Measurements from ENCODE around the gene MAP3K20. TPM values are rescaled to one million over a fixed set of nuclear protein-coding genes. Genes with fewer than 3 reads are reported as not detected.
"Not testable (repeated sequence)": the region's sequence is repeated elsewhere in the genome, so short reads cannot be mapped to it uniquely, and the experiment has no call there.

Gene MAP3K20
- polyA plus RNA-seq, 3 donors, result 6.5 to 39.3 (median 26.4) TPM

DNA sequence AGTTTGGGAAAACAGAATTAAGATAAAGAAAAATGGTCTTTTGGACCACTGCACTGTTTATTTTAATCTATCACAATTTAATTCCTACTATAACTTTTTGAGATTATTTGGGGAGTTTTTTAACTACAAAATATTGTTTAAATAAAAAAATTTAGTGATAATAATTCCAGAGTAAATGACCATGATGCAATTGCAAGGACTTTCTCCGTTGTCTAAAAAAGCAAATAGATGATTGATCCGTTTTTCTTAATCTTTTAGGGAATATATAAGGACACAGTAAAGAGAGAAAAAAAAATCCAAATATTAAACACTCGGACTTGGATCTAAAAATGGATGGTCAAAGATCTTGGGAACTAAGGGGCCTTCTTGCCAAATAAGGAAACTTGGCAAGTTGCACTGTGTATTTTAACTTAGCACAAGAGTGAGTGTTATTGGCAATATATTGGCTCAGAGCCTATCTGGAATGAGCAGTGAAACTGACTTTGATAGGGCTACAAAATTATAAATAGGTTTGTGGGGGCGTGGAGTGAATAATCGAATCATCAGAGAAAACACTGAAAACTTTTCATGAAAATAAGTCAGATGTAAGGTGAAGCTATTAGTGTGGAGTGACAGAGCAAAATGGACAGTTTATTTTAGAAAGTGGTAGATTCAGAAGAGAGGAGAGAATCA lies 2.0 kb downstream of the MAP3K20 start:
- no peak overlapping the region for H3K27ac ChIP-seq (ENCODE audit: low read depth, low read length)
- 23 to 67% (median 55%) methylated on average over 5 of the region's 5 CpGs for WGBS, 3 donors

DNA sequence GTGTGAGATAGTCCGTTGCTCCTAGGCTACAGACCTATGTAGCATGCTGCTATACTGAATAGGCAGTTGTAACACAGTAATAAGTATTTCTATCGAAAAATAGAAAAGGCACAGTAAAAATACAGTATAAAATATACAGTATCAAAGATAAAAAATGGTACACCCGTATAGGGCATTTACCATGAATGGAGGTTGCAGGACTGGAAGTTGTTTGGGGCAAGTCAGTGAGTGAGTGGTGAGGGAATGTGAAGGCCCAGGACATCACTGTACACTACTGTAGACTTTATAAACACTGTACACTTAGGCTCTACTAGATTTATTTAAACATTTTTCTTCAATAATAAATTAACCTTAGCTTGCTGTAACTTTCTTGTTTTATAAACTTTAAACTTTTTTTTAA lies 3.5 kb downstream of the MAP3K20 start:
- H3K27ac ChIP-seq (ENCODE audit: low read depth, low read length), result no peak overlapping the region
- 89 to 92% (median 91%) methylated on average over 3 of the region's 3 CpGs for WGBS, 3 donors

DNA sequence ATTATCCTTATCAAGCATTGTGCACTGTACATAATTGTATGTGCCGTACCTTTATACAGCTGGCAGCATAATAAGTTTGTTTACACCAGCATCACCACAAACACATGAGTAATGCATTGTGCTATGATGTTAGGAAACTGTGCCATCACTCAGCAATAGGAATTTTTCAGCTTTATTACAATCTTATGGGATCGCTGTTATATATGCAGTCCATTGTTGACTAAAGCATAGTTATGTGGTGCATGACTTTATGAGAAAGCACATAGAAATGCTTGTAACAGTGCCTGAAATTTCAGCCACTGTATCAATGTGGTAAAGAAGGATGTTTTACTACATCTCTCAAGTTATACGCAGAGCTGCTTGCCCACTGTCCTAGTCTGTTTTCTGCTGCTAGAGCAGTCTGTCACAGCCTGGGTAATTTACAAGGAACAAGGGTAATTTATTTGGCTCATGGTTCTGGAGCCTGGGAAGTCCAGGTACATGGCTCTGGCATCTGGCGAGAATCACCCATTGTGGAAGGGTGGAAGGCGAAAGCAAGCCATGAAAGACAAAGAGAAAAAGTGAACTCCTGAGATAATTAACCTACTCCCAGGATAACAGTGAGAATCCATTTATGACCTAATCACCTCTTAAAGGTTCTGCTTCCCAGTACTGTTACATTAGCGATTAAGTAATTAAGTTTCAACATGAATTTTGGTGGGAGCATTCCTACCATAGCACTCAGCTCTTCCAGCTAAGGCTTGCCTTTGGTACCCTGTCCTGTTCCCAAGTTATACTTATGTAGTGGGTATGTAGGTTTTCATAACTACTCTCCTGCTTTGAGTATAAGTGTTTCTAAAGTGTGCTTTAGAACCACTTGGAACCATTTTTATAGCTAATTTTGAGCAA lies 4.6 kb downstream of the MAP3K20 start:
- 96 to 99% (median 96%) methylated on average over 6 of the region's 6 CpGs for WGBS, 3 donors
- no peak overlapping the region for H3K27ac ChIP-seq (ENCODE audit: low read depth, low read length)

DNA sequence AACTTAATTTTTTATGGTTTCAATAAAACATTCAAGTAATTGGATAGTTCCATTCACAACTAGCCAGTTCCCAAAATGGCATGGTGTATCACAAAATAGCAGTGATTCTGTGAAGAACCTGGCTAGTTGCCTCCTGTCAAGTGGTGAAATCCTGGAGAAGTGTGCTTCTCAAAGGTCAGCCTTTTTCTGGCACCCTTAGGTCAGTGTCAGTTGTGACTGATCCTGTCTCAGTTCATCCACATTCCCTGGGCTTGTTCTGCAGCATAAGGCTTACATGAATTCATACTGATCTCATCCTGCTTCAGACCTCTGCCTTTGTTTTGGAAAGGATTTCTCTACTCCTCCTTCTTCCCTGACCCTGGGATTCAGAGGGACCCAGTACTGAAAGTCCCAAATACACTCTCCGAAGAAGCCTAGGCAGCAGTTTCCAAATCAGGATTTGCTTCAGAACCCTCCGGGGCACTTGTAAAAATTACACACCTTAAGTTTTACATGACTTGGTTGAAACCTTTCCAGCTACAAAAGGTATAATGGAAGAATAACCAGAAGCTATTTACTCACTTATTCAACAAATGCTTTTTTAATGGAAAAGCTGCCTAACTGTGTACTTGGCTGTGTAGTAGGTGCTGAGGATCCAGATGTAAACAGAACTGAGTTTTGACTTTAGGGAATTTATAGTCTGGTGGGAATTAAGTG lies 11.0 kb downstream of the MAP3K20 start:
- WGBS, 3 donors, result 60 to 79% (median 69%) methylated on average over 2 of the region's 2 CpGs
- no peak overlapping the region for H3K27ac ChIP-seq (ENCODE audit: low read depth, low read length)

DNA sequence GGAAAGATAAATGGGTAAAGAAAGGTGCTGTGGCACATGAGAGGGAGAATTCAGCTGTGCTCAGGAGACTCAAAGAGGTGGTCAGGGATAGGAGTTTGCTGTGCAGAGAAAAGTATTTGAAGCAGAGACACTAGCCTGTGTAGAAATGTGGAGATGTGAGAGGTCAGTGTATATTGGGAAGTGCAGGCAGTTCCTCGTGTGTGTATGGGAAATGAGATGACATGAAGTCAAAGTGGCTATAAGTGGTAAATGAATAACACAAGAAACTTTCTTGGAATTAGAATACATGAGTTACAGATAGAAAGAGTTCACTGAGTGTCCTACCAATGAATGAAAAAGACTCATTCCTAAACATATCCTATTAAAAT lies 11.6 kb downstream of the MAP3K20 start:
- no peak overlapping the region for H3K27ac ChIP-seq (ENCODE audit: low read depth, low read length)
- 33 to 70% (median 39%) methylated on average over 1 of the region's 1 CpG for WGBS, 3 donors

DNA sequence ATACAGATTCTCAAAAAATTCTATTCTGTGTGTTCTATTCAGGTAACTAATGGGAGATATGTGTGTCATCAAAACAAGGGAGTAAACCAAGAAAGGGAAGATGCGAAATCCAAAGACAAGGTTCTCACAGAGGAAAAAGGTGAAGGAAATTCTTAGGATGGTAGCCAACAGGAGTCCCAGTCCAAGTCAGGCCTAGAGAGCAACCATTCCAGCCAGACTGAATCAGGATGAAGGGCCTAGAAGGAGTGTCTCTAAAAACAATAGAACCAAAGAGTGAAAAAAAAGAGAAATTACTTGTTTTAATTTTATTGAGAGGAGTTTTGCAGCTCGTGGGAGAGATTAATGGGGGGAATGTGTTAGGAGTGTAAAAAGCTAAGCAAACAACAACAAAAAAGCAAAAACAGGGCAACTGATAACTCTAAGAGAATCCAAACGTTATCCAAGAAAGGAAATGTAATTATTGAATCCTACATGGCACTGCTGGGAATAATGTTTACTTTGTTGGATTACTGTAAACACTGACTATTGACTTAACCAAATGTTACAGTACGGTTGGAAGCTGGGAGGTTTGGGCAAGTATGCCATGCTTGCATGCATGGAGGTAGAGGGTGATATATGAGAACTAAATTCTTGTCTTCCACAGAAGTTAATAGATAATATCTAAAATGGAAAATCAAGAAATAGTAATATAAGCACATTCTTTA lies 12.3 kb downstream of the MAP3K20 start:
- 59 to 93% (median 90%) methylated on average over 4 of the region's 4 CpGs for WGBS, 3 donors
- no peak overlapping the region for H3K27ac ChIP-seq (ENCODE audit: low read depth, low read length)

DNA sequence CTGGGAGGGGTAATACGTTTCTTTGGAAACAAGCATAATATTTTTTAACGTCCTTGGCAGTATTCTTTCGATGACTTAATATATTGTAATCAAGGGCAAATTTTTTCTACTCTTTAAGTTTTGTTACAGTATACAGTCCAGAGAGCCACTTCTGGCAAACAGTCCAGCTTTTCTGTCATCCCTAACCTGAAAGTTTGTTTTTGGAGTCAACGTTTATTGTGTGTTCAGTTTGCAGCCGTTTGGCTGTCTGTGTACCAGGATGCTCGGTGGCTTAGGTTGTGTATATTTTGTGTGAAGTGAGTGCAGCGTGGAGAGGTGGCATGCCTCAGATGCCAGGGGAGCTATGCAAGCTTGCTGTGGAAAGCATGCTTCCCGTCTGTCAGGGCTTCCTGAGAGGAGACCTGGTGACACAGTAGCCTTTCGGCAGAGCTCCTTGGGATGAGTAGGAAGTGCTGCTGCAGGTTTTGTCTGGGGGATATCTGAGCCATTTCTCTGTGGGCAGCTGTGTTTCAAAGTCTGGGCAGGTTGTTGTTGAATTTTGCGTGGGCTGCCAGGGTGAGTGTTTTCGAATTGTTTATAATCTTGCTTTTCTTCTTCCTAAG lies 14.7 kb downstream of the MAP3K20 start:
- no peak overlapping the region for H3K27ac ChIP-seq (ENCODE audit: low read depth, low read length)

DNA sequence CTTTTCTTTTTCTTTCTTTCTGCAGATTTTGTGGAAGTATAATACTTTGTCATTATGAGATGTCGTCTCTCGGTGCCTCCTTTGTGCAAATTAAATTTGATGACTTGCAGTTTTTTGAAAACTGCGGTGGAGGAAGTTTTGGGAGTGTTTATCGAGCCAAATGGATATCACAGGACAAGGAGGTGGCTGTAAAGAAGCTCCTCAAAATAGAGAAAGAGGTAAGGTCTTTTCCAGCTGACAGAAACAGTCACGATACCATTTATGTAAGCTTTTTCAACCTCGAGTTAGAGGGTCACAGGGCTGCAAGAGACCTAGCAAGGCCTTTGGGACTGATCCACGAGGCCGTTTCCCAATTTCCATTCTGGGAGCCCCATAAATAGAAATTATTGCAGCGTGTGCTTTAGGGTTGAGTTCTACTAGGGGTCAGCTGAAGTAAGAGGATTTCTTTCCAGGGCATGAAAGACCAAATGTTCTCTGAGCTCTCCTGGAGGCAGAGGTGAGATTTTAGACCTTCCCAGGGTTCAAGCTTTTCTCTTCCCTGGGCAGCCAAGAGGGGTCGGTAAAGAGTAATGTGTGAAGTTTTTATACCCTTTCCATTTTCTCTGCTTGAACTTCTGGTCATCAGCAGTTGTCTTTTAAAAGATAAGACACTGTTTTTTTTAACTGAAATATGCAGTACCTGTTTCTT lies 15.5 kb downstream of the MAP3K20 start:
- no peak overlapping the region for H3K27ac ChIP-seq (ENCODE audit: low read depth, low read length)
- 53 to 83% (median 58%) methylated on average over 10 of the region's 10 CpGs for WGBS, 3 donors

More for the DNA sequence above, 14.7 kb downstream of the MAP3K20 start:
- WGBS, 3 donors, result 45 to 56% (median 55%) methylated on average over 11 of the region's 11 CpGs

DNA sequence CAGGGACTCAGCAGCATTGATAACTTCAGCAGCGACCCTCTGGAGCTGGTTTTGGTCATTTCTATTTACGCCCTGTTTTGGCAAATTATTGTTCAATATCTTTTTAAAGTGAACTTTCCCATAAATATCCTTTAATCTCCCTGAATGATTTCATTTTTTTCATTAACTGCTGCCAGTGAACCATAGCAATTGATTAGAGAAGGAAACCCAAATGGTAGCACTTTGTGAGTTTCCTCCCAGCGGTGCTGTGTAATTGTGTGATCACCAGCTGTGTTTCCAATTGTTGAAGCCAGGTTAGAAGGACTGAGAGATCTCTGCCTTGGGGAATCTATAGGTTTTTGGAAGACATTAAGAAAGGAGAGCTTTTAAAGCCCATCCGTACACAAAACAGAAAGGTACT lies 16.3 kb downstream of the MAP3K20 start:
- WGBS, 3 donors, result 93 to 97% (median 94%) methylated on average over 4 of the region's 4 CpGs

DNA sequence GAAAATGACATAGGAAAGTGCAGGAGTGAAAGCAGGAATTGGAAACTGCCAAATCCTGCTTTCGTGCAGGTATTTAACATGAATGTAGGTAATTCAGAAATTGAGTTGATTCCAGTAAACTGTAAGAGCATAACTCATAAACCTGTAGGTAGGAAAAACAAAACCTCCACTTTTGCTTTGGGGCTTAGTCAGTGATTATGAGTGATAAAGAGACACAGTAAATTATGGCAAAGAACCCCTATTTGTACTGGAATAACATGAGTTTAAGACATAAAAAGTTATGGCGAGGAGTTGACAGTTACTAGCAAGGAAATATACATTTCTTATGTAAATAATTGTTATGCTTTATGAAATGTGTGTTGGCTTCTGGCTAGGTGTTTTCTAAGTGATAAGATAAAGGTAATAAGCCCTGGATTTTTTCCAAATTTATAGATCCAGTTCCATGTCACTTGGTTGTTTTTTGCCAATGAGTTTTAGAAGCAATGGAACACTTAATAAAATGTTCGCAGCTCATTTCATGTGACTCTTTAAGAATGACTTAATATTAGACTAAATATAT lies 17.3 kb downstream of the MAP3K20 start:
- H3K27ac ChIP-seq (ENCODE audit: low read depth, low read length), result no peak overlapping the region
- 48 to 92% (median 88%) methylated on average over 3 of the region's 3 CpGs for WGBS, 3 donors

More for the DNA sequence above, 16.3 kb downstream of the MAP3K20 start:
- no peak overlapping the region for H3K27ac ChIP-seq (ENCODE audit: low read depth, low read length)

DNA sequence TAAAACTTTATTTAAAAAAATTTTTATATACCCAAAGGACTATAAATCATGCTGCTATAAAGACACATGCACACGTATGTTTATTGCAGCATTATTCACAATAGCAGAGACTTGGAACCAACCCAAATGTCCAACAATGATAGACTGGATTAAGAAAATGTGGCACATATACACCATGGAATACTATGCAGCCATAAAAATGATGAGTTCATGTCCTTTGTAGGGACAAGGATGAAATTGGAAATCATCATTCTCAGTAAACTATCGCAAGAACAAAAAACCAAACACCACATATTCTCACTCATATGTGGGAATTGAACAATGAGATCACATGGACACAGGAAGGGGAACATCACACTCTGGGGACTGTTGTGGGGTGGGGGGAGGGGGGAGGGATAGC lies 18.0 kb downstream of the MAP3K20 start:
- H3K27ac ChIP-seq (ENCODE audit: low read depth, low read length), result not testable (repeated sequence)

DNA sequence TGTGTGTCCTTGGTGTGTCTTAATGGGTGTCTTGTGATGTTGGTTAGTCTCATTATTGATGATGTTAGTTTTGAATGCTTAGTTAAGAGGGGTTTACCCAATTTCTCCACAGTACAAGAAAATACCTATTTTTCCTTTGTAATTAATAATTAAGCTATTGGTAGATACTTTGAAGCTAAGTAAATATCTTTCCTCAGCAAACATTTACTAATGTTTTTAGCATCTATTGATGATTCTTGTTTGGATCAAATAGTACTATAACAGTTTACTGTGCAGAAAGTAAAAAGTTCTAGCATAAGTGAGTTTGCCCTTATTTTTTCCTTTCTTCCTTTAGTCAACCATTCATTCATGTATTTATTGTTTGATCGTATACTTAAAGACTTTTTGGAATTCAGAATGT lies 19.1 kb downstream of the MAP3K20 start:
- WGBS, 3 donors, result 86 to 98% (median 87%) methylated on average over 1 of the region's 1 CpG
- H3K27ac ChIP-seq (ENCODE audit: low read depth, low read length), result no peak overlapping the region

More for the DNA sequence above, 18.0 kb downstream of the MAP3K20 start:
- WGBS, 3 donors, result 83 to 88% (median 87%) methylated on average over 2 of the region's 2 CpGs

DNA sequence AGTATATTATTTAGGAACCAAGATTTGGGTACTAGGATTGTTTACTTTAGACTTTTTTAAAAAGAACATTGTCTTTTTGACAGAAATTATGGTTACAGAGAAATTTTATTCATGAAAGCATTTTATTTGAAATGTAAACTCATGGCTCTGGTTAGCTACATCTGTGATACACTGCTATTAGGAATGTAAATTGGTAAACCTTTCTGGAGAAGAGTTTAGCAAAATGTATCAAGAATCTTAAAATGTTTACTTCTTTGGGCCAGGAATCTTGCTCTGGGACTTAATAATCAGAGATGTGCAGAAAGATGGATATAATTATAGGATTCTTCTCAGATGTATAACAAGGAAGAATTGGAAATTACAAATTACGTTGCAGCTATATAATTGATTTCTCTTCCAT lies 19.7 kb downstream of the MAP3K20 start:
- no peak overlapping the region for H3K27ac ChIP-seq (ENCODE audit: low read depth, low read length)
- WGBS, 3 donors, result 91 to 94% (median 93%) methylated on average over 1 of the region's 1 CpG

DNA sequence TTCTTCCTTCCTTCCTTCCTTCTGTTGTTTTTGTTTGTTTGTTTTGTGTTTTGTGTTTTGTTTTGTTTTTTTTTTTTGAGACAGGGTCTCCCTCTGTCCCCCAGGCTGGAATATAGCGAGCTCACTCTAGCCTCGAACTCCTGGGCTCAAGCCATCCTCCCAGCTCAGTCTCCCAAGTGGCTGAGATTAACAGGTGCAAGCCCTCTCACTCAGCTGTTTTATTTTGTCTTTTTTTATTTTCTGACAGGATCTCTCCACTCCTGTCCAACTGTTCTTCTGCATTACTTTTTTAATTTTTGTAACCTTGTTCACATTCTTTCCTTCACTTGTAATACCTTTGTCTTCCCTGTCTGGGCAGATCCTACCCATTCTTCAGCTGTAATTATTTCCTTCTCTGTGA lies 23.6 kb downstream of the MAP3K20 start:
- 88 to 97% (median 92%) methylated on average over 2 of the region's 2 CpGs for WGBS, 3 donors
- no peak overlapping the region for H3K27ac ChIP-seq (ENCODE audit: low read depth, low read length)

DNA sequence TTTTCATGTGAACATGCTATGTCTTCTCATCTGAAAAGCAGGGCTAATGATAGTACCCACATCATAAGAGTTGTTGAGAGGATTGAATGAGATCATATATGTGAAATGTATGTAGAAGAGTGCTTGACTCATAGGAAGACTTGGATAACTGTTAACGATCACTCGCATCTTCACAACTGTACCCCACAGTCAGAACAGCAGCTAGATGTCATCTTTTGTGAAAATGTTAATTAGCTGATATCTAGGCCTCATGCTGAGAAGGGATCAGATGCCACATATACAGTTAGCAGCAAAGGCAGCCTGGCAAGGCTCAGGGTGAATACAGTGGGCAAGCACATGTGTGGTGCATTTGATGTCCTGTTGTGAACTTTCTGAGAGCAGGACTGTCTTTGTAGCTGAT lies 24.2 kb downstream of the MAP3K20 start:
- 94 to 97% (median 96%) methylated on average over 2 of the region's 2 CpGs for WGBS, 3 donors
- no peak overlapping the region for H3K27ac ChIP-seq (ENCODE audit: low read depth, low read length)

DNA sequence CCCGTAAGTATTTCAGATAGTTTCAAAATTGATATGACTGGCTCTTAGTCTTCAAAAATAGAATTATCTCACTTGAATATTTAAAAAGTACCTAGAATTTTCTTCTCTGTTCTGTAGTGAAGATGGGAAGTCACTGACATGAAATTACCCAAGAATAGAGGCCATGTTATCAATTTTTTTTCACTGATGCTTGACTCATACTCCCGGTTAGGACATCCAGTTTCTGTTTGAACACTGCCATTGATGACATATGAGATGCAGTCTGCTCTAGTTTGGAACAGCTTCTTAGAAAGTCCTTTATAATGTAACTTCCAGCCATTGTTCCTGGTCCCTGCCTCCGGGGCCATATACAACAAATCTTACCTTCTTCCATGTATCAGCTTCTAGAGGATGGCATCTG lies 26.0 kb downstream of the MAP3K20 start:
- WGBS, 3 donors, result 73 to 90% (median 77%) methylated on average over 3 of the region's 3 CpGs
- H3K27ac ChIP-seq (ENCODE audit: low read depth, low read length), result no peak overlapping the region

DNA sequence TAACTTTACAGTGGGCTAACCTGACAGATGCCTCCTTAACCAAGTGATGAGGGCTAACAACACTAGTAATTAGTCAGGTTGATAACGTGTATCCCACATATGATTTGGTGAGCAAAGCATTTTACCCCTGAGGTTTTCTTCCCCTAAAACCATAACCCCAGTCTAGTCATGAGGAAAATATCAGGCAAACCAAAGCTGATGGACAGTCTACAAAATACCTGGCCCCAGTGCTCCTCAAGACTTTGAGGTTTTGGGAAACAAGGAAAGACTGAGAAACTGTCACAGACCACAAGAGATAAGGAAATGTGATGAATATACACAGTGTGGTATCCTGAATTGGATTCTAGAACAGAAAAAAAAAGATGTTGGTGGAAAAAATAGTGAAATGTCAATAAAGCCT lies 28.5 kb downstream of the MAP3K20 start:
- no peak overlapping the region for H3K27ac ChIP-seq (ENCODE audit: low read depth, low read length)
- WGBS, 3 donors, result 92 to 98% (median 97%) methylated on average over 1 of the region's 1 CpG
